ENCODE data around the gene SLC22A7.

DNA sequence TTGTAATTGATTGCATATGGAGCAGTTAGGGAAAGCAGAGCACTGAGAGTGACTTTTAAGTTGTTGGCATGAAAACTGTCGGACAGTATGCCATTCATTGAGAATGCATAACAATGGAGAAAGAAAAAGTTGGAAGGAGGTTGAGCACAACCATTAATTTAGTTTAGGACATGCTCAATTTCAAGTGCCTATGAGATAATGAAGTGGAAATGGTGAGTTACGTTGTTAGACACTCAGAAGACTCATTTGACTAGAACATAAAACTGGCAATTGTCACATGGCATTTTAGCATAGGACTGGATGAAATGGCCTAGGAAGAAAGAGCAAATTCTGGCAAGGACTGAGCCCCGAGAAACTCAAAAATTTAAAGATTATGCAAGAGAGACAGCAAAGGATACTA is 49.4 kb downstream of the SLC22A7 start:
- TF ChIP-seq POLR2A (IDR thresholded peaks at IDR 0.05) (no peak), POLR2AphosphoS5 (IDR thresholded peaks at IDR 0.05) (no peak)
- TF ChIP-seq, protein P1, sequence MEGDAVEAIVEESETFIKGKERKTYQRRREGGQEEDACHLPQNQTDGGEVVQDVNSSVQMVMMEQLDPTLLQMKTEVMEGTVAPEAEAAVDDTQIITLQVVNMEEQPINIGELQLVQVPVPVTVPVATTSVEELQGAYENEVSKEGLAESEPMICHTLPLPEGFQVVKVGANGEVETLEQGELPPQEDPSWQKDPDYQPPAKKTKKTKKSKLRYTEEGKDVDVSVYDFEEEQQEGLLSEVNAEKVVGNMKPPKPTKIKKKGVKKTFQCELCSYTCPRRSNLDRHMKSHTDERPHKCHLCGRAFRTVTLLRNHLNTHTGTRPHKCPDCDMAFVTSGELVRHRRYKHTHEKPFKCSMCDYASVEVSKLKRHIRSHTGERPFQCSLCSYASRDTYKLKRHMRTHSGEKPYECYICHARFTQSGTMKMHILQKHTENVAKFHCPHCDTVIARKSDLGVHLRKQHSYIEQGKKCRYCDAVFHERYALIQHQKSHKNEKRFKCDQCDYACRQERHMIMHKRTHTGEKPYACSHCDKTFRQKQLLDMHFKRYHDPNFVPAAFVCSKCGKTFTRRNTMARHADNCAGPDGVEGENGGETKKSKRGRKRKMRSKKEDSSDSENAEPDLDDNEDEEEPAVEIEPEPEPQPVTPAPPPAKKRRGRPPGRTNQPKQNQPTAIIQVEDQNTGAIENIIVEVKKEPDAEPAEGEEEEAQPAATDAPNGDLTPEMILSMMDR (IDR thresholded peaks at IDR 0.05), result no peak
